Measurements from ENCODE around the gene TRAFD1.

The TRAFD1 gene

DNA sequence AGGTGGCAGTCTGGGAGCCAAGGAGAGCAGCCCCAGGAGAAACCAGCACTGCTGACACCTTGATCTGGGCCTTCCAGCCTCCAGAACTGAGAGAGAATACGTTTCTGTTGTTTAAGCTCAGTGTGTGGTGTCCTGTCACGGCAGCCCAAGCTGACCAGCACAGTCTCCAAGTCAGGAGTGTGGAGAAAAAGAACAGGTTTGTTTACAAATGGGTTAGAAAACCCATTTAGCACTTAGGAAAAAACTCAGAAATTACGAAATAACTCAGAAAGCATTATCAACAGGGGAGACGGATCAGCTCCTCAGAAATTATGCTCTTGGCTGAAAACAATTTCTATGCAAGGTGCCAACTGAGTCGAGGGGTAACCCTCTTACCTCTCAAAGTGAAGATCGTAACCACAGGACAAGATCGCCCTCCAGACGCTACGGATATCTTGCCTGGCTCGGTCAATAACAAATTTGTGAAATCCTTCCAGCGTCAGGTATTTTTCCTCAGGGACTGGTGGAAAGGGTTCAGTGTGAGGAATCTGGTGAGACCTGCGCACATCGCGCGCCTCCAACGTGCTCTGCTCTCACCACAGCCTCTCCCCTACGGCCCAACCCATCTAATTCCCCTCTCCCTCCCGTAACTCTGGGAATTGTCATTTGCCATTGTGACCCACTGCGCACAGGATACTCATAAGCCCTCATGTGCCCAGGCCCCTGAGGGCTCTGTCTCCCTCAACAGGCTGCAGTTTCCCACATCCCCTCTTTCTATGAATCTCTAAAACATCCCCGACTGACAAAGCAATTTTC lies 50.2 kb downstream of the TRAFD1 start:
- no peak for TF ChIP-seq GATA2 (IDR thresholded peaks at IDR 0.05; ENCODE audit: low read depth, low read length)
- TF ChIP-seq GATA3 (IDR thresholded peaks at IDR 0.05; ENCODE audit: low read depth, low read length), result no peak

DNA sequence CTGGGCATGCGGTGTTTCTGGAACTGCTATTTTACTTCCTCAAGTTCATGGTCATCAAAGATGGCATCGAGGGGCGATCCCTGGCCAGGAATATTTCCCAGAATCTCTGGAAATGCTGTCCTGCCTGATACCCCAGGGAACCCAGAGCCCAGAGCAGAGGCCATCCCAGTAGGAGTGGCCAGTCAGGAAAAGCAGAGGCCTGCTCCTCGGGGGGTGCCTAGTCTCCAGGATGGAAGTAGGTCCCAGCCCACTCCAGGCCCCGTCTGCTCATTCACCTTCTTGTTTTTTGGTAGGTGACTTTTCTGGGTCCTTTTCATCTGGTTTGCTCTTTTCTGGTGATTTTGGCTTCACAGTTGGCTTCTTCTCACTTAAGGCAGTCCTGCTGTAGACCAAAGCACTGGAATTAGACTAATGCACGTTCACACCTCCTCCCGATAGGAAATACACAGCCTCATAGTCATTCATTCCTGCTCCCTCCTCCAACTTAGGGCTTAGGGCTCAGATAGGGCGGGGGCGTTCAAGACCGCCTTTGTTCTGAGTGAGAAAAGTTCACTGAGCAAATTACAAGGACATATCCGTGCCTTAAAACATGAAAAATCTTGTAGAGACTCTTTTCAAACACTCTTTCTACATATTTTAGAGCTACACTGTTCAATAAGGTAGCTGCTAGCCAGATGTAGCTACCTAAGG lies 51.1 kb downstream of the TRAFD1 start:
- no peak for TF ChIP-seq GATA3 (IDR thresholded peaks at IDR 0.05; ENCODE audit: low read depth, low read length)

GRCh38 chr12:112178796-112179195 lies 53.4 kb downstream of the TRAFD1 start:
- TF ChIP-seq GATA2 (IDR thresholded peaks at IDR 0.05; ENCODE audit: low read depth, low read length) (no peak), GATA3 (IDR thresholded peaks at IDR 0.05; ENCODE audit: low read depth, low read length) (no peak)

- no peak for TF ChIP-seq GATA2 (IDR thresholded peaks at IDR 0.05; ENCODE audit: low read depth, low read length)
- TF ChIP-seq GATA3 (IDR thresholded peaks at IDR 0.05; ENCODE audit: low read depth, low read length), result no peak
These were observed 54.0 kb downstream of the TRAFD1 start for GRCh38 chr12:112179341-112179740.

DNA sequence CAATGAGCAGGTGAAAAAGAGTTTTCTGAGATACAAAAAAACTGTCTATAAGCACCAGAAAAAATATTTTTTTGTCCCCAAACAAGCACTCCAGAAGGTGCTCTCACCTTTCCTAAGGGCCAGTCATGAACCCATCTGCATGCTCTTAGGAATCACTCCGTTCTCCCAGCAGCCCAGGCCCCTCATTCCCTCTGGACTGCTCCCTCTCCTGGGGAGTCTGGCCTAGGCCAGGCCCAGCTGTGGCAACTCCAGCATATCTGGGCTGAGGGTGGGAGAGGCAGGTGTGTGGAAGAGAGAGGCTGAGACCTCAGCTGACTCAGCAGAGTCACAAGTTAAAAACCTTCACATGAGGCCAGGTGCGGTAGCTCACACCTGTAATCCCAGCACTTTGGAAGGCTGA lies 54.6 kb downstream of the TRAFD1 start:
- TF ChIP-seq GATA3 (IDR thresholded peaks at IDR 0.05; ENCODE audit: low read depth, low read length), result no peak

DNA sequence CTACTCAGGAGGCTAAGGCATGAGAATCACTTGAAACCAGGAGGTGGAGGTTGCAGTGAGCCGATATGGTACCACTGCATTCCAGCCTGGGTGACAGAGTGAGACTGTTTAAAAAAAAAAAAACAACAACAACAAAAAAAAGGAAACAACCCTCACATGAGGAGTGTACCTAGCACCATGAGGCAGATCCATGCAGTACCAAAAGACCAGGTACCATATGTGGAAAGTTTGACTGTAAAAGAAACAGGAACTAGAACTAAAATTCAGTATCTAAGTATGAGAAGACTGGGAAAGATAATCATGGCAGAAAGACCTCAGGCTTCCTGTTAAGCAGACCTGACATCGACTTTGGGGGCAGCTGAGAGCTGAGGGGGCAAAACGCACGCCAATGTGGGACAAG lies 55.1 kb downstream of the TRAFD1 start:
- TF ChIP-seq GATA2 (IDR thresholded peaks at IDR 0.05; ENCODE audit: low read depth, low read length) (no peak), GATA3 (IDR thresholded peaks at IDR 0.05; ENCODE audit: low read depth, low read length) (no peak)

- TF ChIP-seq GATA3 (IDR thresholded peaks at IDR 0.05; ENCODE audit: low read depth, low read length), result no peak
- TF ChIP-seq GATA2 (IDR thresholded peaks at IDR 0.05; ENCODE audit: low read depth, low read length), result no peak
These were observed 57.1 kb downstream of the TRAFD1 start for GRCh38 chr12:112182499-112182898.

DNA sequence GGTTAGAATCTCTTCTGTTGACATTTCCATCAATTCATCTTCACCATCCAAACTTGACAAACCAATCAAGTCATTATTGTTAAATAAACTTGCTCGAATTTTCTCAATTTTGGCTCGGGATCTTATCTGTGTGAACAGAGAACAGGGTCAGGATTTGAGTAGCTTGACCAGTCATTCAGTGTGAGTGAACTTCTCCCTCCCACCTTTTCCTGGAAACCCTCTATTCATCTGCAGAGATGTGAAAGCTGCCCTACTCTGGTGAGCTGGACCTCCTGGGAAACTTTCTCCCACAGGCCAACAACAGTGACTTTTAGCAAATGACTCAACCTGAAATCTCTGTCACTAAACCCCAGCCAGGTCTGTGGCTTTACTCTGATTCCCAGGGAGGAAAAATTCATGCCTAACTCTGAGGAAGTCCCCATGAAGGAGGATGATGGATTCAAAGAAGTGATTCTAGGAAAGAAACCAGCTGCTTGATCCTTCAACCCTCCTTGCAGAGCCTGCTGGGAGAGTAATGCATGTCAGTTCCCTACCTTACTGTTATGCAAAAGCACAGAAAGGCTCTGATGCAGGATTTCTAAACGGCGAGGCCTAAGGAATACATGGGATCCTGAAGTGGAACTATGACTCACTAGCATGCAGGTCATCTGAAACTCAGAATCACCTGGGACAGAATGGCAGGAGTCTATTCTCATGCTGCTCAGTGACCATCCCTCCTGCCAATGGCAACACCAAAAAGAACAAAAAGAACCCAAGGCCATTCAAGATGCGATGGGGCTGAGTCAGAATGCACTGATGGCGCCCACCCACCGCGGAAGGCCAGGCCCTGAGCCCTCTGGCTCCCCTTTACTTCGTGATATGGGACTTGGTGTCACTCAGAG lies 58.0 kb downstream of the TRAFD1 start:
- no peak for TF ChIP-seq GATA2 (IDR thresholded peaks at IDR 0.05; ENCODE audit: low read depth, low read length)
- no peak for TF ChIP-seq GATA3 (IDR thresholded peaks at IDR 0.05; ENCODE audit: low read depth, low read length)

DNA sequence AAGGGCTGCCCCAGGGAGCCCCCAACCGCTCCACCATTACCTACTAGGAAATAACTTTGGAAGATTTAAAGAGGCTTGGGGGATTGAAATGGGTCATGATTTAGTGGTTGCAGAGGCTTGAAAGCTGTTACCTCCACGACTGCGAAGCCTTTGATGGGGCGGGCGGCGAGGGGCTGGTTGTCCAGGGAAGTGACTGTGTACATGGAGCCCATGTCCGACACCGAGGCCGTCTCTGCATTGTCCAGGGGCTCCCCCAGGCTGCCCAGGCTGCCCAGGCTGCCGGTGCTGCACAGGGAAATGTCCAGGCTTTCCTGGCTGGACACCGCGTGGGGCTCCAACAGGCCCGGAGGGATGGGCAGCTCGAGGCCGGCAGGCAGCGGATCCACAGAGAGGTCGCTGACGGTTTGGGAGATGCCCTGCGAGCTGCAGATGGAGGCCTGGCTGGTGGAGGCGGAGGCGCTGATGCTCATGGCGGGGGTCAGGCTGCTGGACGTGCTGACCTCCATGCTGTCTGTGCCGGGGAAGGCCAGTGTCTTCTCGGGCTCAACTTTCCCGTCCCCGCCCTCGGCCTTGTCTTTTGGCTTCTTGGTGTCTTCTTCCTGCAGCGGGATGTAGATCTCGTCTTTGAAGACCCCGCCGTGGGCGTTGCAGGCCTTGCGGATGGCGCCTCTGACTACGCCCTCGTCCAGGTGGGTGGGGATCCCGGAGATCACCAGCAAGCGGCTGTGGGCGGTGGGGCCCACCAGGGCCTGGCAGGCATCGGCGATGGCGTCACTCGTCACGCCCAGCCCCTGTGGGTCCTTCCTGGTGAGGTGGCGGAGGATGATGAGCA lies 58.9 kb downstream of the TRAFD1 start:
- TF ChIP-seq GATA2 (IDR thresholded peaks at IDR 0.05; ENCODE audit: low read depth, low read length), result no peak

DNA sequence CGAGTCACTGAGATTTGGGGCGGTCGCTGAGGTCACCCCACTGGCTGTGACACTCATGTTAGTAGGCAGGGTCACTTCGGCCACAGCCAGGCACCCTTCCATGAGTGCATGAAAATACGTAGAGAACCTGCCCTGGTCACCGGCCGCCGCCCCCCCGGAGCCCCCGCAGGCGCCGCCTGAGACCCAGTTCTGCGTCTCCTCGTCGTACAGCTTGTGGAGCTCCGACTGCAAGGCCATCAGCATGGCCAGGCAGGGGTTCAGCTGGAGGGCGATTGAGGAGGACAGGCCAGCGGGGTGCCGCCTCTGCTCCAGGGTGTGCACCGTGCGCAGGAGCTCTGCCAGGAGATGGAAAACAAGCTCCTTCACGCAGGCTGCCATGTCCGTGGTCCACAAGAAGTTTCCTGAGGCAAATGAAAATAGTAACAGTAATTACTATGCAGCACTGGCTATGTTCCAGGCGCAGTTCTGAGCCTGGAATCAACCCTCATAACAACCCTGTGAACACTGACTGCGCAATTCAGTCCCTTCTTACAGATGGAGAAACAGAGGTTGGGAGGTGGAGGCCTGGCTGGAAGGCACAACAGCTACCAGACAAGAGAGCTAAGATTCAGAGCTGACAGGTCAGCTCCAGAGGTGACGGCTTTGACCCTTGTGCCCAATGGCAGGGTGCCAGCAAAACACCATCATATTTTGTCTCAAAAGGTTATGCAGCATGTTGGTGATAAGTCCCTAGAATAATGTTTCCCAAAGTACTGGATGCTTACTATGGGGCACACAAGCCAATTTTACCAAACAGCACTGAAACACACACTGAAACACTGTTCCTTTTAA lies 59.9 kb downstream of the TRAFD1 start:
- TF ChIP-seq GATA3 (IDR thresholded peaks at IDR 0.05; ENCODE audit: low read depth, low read length) (no peak), GATA2 (IDR thresholded peaks at IDR 0.05; ENCODE audit: low read depth, low read length) (no peak)

- no peak for TF ChIP-seq GATA3 (IDR thresholded peaks at IDR 0.05; ENCODE audit: low read depth, low read length)
- no peak for TF ChIP-seq GATA2 (IDR thresholded peaks at IDR 0.05; ENCODE audit: low read depth, low read length)
These were observed 62.9 kb downstream of the TRAFD1 start for GRCh38 chr12:112188130-112188830.

DNA sequence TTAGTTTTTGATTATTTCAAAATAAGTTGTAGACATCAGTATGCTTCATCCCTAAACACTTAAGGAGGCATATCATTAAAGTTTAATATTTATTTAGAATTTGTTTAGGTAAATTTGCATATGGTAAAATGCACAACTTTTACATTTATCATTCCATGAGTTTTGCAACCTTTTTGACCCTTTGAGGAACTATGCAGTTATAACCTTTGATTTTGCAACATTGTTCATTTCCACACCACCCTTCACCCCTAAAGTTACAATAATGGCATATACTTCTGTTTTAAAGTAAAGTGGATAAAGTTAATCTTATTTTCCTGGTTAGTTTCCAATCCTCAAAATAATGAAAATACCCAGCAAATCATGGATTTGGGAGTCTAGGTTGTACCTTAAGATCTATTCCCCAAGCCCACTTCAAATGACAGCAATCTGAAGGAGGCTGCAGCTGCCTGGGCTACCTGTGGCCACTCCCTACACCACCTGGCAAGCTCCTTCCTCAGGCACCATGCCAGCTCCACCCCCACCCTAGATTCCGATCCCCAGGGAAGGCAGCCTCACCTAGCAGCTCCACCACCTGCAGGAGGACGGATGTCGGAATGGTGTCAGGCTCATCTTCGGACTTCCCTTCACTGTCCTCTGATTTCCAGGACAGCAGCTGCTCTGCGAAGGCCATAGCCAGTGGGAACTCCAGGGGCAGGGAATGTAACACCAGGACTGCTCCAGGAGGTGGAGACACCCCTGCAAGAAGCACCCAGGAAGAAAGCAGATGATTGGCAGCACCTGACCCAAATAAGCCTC lies 65.1 kb downstream of the TRAFD1 start:
- TF ChIP-seq GATA3 (IDR thresholded peaks at IDR 0.05; ENCODE audit: low read depth, low read length) (no peak), GATA2 (IDR thresholded peaks at IDR 0.05; ENCODE audit: low read depth, low read length) (no peak)

All from SH-SY5Y (cell line).